OCI-LY7 (cell line): Measurements from ENCODE around the gene SERPING1. TPM values are rescaled to one million over a fixed set of nuclear protein-coding genes. Genes with fewer than 3 reads are reported as not detected.

Source experiments
- BruUV-seq: library from RNA; stranded (reverse); fragments of 400-500 nt; replicated peaks from 2 replicates; lab custom pipeline; 2021; lab: Mats Ljungman, UMichigan
- CTCF ChIA-PET: fragments of 300-600 bp; sonication (Branson Sonifier 250); formaldehyde crosslinking; loops from one replicate; lab custom pipeline; 2022; ENCODE audit warnings: antibody characterized with exemption; ENCODE audit not compliant: unreplicated experiment; lab: Charles Lee
- POLR2A ChIA-PET: fragments of 300-600 bp; sonication (Branson Sonifier 250); formaldehyde crosslinking; loops from one replicate; lab custom pipeline; 2022; ENCODE audit warnings: antibody characterized with exemption; lab: Charles Lee
- DNase-seq: peaks from one replicate; pipeline ENCODE4 v3.0.0-alpha.2; 2015; ENCODE audit warnings: low spot score
- H2AFZ ChIP-seq: fragments of 200-600 bp; sonication (generic), shearing (Covaris generic); 2 replicates; pipeline ENCODE4 v1.6.1; 2014; ENCODE audit warnings: mild to moderate bottlenecking, antibody characterized with exemption, low read length, moderate library complexity
- H3K27ac ChIP-seq: fragments of 200-600 bp; sonication (generic); 2 replicates; pipeline ENCODE4 v1.5.1; 2014; ENCODE audit warnings: mixed run types, low read depth, mild to moderate bottlenecking, moderate library complexity, low read length, inconsistent platforms; ENCODE audit not compliant: poor library complexity, severe bottlenecking
- H3K36me3 ChIP-seq: fragments of 200-600 bp; sonication (generic); 2 replicates; pipeline ENCODE4 v1.6.1; 2014; ENCODE audit warnings: mild to moderate bottlenecking, antibody characterized with exemption, low read length, moderate library complexity, mixed read lengths; ENCODE audit not compliant: insufficient read depth
- H3K4me1 ChIP-seq: fragments of 200-600 bp; sonication (generic); 2 replicates; pipeline ENCODE4 v1.5.1; 2014; ENCODE audit warnings: mild to moderate bottlenecking, low read length; ENCODE audit not compliant: insufficient read depth, poor library complexity, severe bottlenecking
- H3K4me2 ChIP-seq: fragments of 200-600 bp; sonication (generic); 2 replicates; pipeline ENCODE4 v1.6.1; 2014; ENCODE audit warnings: mild to moderate bottlenecking, low read length
- H3K4me3 ChIP-seq: fragments of 200-600 bp; sonication (generic); 2 replicates; pipeline ENCODE4 v1.5.1; 2014; ENCODE audit warnings: mild to moderate bottlenecking, low read depth, low read length; ENCODE audit not compliant: poor library complexity, severe bottlenecking
- H3K79me2 ChIP-seq: fragments of 200-600 bp; sonication (generic); 2 replicates; pipeline ENCODE4 v1.6.1; 2016; ENCODE audit warnings: low read depth, mild to moderate bottlenecking, low read length, moderate library complexity, mixed read lengths; ENCODE audit not compliant: insufficient read depth
- H3K9me2 ChIP-seq: fragments of 200-600 bp; sonication (generic); 2 replicates; pipeline ENCODE4 v1.6.1; 2016; ENCODE audit warnings: mild to moderate bottlenecking, low read length, mixed read lengths; ENCODE audit not compliant: insufficient read depth
- H3K9me3 ChIP-seq: fragments of 200-600 bp; sonication (generic); 2 replicates; pipeline ENCODE4 v1.6.1; 2014; ENCODE audit warnings: mild to moderate bottlenecking, mixed run types, low read length, mixed read lengths
- H4K20me1 ChIP-seq: fragments of 200-600 bp; sonication (generic); 2 replicates; pipeline ENCODE4 v1.6.1; 2014; ENCODE audit warnings: mild to moderate bottlenecking, antibody characterized with exemption, low read length, moderate library complexity, mixed read lengths; ENCODE audit not compliant: insufficient read depth
- CTCF ChIP-seq: fragments of 200-600 bp; sonication (generic); conservative IDR thresholded peaks from 2 replicates; pipeline ENCODE4 v1.5.1; 2014; ENCODE audit warnings: mild to moderate bottlenecking, antibody characterized with exemption, low read length, moderate library complexity, mixed read lengths
- EZH2phosphoT487 ChIP-seq: fragments of 200-600 bp; sonication (generic); IDR thresholded peaks from 2 replicates; pipeline ENCODE4 v1.6.1; 2018; ENCODE audit warnings: low read depth, borderline replicate concordance, mild to moderate bottlenecking, mixed run types, antibody characterized with exemption, low read length, moderate library complexity, mixed read lengths
- intact Hi-C: fragments of 100-400 bp; cut with micrococcal nuclease; formaldehyde crosslinking; loops from one replicate; pipeline ENCODE4 v1.10.0; 2022; ENCODE audit not compliant: unreplicated experiment
- total RNA-seq, 2 experiments: library from RNA; depleted of rRNA in 1 of 2; stranded (reverse); fragments of >200 nt in 1 of 2; shearing (Covaris generic) in 1 of 2; gene quantifications; 2 replicates each; pipeline ENCODE4 v1.2.3, GENCODE V29; 2014 to 2022

Gene SERPING1
- total RNA-seq, 2 experiments from 2014 or later: not detected

DNA sequence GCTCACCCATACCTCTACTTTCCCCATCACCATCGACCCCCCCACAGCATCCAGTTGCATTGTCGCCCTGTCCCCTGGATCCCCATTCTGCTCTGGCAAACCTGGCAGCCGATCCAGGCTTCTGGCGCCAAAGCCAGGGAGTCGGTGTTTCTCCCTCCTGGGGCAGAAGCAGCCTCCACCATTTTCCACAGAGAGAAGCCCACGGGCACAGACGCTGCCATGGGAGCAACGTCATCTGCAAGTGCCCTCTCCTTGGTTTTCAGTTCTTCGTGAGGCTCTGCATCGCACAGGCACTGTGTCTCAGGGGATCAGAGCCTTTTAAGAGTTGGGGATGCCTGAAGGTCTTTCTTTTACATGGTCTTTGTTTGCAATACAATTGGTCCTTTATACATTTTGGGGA lies 49.9 kb downstream of the SERPING1 start:
- no peak for DNase-seq
- H3K4me2 ChIP-seq: no peak overlapping the region
- H2AFZ ChIP-seq: no peak overlapping the region
- H4K20me1 ChIP-seq: no peaks in the 10 kb centered on the region
- ChIA-PET POLR2A (no interaction called here), CTCF (no interaction called here)
- H3K27ac ChIP-seq: no peak overlapping the region
- no peaks in the 10 kb centered on the region for H3K9me2 ChIP-seq
- H3K36me3 ChIP-seq: no peaks in the 10 kb centered on the region
- no TSS peak for BruUV-seq
- H3K9me3 ChIP-seq: no peaks in the 10 kb centered on the region
- H3K4me1 ChIP-seq: peaks cover 27% of the 10 kb centered on the region
- intact Hi-C loops: loop anchor here (5.0 kb wide), 2 partner anchors 310 to 865 kb away; partner anchors contain the start of genes P2RX3 and SSRP1
- no peak overlapping the region for H3K4me3 ChIP-seq
- TF ChIP-seq CTCF: no peak
- no peak for TF ChIP-seq EZH2phosphoT487
- H3K79me2 ChIP-seq: no peaks in the 10 kb centered on the region

DNA sequence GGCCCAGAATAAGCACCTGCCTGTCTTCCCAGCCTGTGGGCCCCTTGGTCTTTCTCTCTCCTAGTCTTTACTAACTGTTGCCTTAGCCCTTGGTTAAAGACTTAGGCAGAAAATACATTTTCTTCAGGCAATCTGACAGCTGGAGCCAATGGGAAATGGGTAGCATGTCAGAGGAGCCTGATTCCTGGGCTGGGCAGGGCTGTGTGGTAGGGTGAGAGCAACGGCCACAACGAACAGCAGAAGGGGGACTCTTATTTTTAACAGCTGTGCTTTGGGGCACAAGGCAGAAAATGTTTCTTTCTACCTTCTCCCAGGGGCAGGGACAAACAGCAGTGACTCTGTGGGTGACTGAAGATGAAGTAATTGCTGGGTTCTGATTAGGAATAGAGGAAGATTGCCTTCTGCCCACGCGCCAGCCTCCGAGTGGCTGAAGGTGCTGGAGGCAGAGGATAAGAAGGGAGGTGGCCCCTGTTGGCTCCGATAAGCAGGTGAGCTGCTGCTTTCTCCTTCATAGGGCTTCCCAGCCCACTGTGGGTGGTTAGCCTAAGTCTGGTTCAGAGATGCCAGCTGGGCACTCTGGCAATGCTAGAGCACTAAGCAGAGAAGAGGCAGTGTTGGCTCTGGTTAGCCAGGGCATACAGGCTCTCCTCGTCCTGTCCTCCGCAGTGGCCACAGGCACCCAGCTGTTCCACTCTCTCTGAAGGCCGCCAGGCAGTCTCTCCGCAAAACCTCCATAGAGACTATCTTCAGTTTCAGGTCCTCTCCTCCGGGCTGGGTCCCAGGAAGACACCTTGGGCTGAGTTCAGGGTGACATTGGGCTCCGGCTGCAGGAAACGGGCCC lies 50.7 kb downstream of the SERPING1 start:
- Histone ChIP-seq H3K4me1 (peaks cover 31% of the 10 kb centered on the region), H2AFZ (peak overlapping the region; percentile 92; the same call in 1 of the 2 replicates), H3K4me3 (peak overlapping the region; percentile 65), H3K9me2 (no peaks in the 10 kb centered on the region), H3K36me3 (no peaks in the 10 kb centered on the region), H3K9me3 (no peaks in the 10 kb centered on the region), H3K27ac (no peak overlapping the region), H3K4me2 (peak overlapping the region; percentile 95), H4K20me1 (no peaks in the 10 kb centered on the region), H3K79me2 (no peaks in the 10 kb centered on the region)
- DNase-seq: no peak
- no TSS peak for BruUV-seq
- intact Hi-C loops: loop anchor here (5.0 kb wide), 2 partner anchors 311 to 864 kb away; partner anchors contain the start of genes P2RX3 and SSRP1
- POLR2A ChIA-PET: interaction anchor here (0.6 to 1.2 kb wide), 4 partner anchors 8 to 190 kb away, joined by 3 to 4 read pairs (median 3); no protein-coding TSS in a partner anchor
- no peak for TF ChIP-seq EZH2phosphoT487
- no peak for TF ChIP-seq CTCF
- CTCF ChIA-PET: no interaction called here
